ENCODE results near the gene DNAJC5G. TPM values are rescaled to one million over a fixed set of nuclear protein-coding genes. Genes with fewer than 3 reads are reported as not detected.

Gene DNAJC5G
- total and polyA plus RNA-seq, 9 of the 15 experiments (the other 6 are each of a cell fraction or from before 2014, with no cell fraction given) = not detected

DNA sequence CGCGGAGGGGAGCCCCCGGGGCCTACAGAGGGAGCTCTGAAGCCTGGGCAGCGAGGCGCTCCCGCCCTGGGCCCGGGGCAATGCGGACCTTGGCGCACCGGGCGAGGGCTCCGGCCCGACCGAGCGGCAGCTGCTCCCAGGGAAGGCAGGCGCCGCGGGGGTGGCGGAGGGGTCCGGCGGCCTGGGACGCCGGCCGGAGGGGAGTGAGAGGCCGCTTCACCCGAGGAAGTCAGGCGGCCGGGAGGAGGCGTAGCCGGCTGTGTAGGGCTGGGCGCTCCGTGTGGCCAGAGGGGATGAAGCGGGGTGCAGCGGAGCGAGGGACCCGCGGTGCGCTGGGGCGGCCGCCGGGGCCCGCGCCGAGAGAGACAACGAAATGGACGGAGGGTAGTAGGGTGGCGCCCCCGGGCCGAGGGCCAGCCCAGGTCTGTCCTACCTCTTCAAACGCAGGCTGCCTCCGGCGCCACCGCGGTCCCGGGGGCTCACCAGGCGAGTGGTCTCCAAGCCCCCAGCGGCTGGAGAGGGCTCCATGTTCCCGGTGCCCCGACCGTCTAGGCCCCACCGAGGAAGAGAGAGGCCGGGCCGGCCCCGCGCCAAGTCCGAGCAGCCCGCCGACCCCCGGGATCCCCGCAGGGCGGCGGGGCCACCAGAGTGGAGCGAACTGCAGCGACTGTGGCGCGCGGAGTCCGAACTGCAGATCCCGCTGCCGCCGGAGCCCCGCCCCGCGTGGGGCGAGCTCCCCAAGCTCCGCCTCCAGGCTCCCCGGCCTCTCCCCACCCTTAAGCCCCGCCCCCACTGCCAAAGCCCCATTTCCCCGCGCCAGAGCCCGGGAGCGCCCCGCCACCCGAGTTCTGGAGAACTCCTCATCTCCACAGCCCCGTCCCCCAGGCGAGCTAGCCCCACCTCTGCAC lies 12.6 kb upstream of the DNAJC5G start, which contains the start of gene SLC30A3 (continued):
- TF ChIP-seq NEUROD1 (IDR thresholded peaks at IDR 0.05; ENCODE audit: borderline replicate concordance, low read depth, low read length, partially characterized antibody) = no peak
- TF ChIP-seq ZFX (CRISPR knock-in tag; IDR thresholded peaks at IDR 0.05) = peak; percentile 47
- no peak for TF ChIP-seq SRSF7 (optimal IDR thresholded peaks at IDR 0.05; ENCODE audit: low read depth, low read length)
- TF ChIP-seq TBP (optimal IDR thresholded peaks at IDR 0.05; ENCODE audit: low read depth, low read length) = peak; percentile 23
- 0 out of 2 replicates have a peak, but pooled peaks have one; percentile 20 for TF ChIP-seq L3MBTL2 (IDR thresholded peaks at IDR 0.05)
- no peak for TF ChIP-seq ZNF140 (CRISPR knock-in tag; IDR thresholded peaks at IDR 0.05)
- TF ChIP-seq ZNF121 (CRISPR knock-in tag; conservative IDR thresholded peaks at IDR 0.05) = no peak
- peak; percentile 17 for TF ChIP-seq CTCFL (IDR thresholded peaks at IDR 0.05; ENCODE audit: borderline replicate concordance, insufficient read depth, low read depth, low read length, poor library complexity, severe bottlenecking)
- TF ChIP-seq U2AF1 (optimal IDR thresholded peaks at IDR 0.05; ENCODE audit: low read depth, low read length) = peak; percentile 43
- TF ChIP-seq, protein P1, sequence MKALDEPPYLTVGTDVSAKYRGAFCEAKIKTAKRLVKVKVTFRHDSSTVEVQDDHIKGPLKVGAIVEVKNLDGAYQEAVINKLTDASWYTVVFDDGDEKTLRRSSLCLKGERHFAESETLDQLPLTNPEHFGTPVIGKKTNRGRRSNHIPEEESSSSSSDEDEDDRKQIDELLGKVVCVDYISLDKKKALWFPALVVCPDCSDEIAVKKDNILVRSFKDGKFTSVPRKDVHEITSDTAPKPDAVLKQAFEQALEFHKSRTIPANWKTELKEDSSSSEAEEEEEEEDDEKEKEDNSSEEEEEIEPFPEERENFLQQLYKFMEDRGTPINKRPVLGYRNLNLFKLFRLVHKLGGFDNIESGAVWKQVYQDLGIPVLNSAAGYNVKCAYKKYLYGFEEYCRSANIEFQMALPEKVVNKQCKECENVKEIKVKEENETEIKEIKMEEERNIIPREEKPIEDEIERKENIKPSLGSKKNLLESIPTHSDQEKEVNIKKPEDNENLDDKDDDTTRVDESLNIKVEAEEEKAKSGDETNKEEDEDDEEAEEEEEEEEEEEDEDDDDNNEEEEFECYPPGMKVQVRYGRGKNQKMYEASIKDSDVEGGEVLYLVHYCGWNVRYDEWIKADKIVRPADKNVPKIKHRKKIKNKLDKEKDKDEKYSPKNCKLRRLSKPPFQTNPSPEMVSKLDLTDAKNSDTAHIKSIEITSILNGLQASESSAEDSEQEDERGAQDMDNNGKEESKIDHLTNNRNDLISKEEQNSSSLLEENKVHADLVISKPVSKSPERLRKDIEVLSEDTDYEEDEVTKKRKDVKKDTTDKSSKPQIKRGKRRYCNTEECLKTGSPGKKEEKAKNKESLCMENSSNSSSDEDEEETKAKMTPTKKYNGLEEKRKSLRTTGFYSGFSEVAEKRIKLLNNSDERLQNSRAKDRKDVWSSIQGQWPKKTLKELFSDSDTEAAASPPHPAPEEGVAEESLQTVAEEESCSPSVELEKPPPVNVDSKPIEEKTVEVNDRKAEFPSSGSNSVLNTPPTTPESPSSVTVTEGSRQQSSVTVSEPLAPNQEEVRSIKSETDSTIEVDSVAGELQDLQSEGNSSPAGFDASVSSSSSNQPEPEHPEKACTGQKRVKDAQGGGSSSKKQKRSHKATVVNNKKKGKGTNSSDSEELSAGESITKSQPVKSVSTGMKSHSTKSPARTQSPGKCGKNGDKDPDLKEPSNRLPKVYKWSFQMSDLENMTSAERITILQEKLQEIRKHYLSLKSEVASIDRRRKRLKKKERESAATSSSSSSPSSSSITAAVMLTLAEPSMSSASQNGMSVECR (CRISPR knock-in tag; IDR thresholded peaks at IDR 0.05) = 0 out of 2 replicates have a peak, but pooled peaks have one; percentile 18
- TF ChIP-seq PHF8 (IDR thresholded peaks at IDR 0.05; ENCODE audit: borderline replicate concordance, low read length) = peak; percentile 18; the same call in 1 of the 2 replicates
- peak; percentile 61; the same call in 1 of the 2 replicates for TF ChIP-seq ZBTB7A (IDR thresholded peaks at IDR 0.05; ENCODE audit: borderline replicate concordance, control insufficient read depth, low read depth, low read length)

Measured in K562 (cell line).